ENCODE results near the gene KLLN. TPM values are rescaled to one million over a fixed set of nuclear protein-coding genes. Genes with fewer than 3 reads are reported as not detected.

The KLLN gene
- 0.46 and 0.52 TPM in 2 replicates for total RNA-seq

GRCh38 chr10:87863053-87863943 is at the start of gene KLLN, which contains the start of gene PTEN:
KLLN (minus strand) TSS chr10:87863533; CDS start chr10:87862487, 1,046 bp downstream.
PTEN (plus strand) TSS chr10:87863625; CDS start chr10:87864470, 845 bp downstream.

GRCh38 chr10:87817609-87818504 is 45.5 kb downstream of the KLLN start, which contains the start of gene ATAD1:
ATAD1 (minus strand) TSS chr10:87818226; CDS start chr10:87814599, 3,627 bp downstream.

Other genes with a start within 250 kb of the KLLN start
- 160 TPM in 2 replicates for gene PAPSS2, start 203.7 kb downstream of the KLLN start, total RNA-seq
- gene ATAD1, start 45.3 kb downstream of the KLLN start, total RNA-seq: 34.9 and 40.0 TPM in 2 replicates
- gene PTEN, start 92 bp upstream of the KLLN start, total RNA-seq: 127 and 189 TPM in 2 replicates